K562 (cell line): Measurements from ENCODE around the gene TLX2. TPM values are rescaled to one million over a fixed set of nuclear protein-coding genes. Genes with fewer than 3 reads are reported as not detected.

Experiments
- BRD4 ChIP-seq: fragments of 200-600 bp; sonication (generic); IDR thresholded peaks from 2 replicates; pipeline ENCODE4 v1.6.1; 2017; ENCODE audit warnings: inconsistent platforms
- BRF1 ChIP-seq: IDR thresholded peaks from 3 replicates; pipeline ENCODE4 v1.6.1; 2011; ENCODE audit warnings: borderline replicate concordance, mild to moderate bottlenecking; ENCODE audit not compliant: insufficient read length; ENCODE audit errors: extremely low read depth
- DLX4 ChIP-seq: fragments of 250-450 bp; sonication (Bioruptor Pico); IDR thresholded peaks from 2 replicates; pipeline ENCODE4 v1.6.1; 2021; ENCODE audit warnings: mild to moderate bottlenecking
- E2F6 ChIP-seq, 2 experiments: IDR thresholded peaks; 2 replicates each; pipeline ENCODE4 v1.6.1; 2011; ENCODE audit warnings: borderline replicate concordance in 1 of 2, control low read depth in 1 of 2, low read depth in 1 of 2, low read length in 1 of 2, mild to moderate bottlenecking in 1 of 2, mixed read lengths in 1 of 2, moderate library complexity in 1 of 2; ENCODE audit not compliant: insufficient read depth in 1 of 2, insufficient read length in 1 of 2, poor library complexity in 1 of 2, severe bottlenecking in 1 of 2; ENCODE audit errors: extremely low read depth in 1 of 2
- E4F1 ChIP-seq: fragments of 250-450 bp; sonication (Bioruptor Pico); IDR thresholded peaks from 2 replicates; pipeline ENCODE4 v1.5.0; 2021; ENCODE audit warnings: mild to moderate bottlenecking, borderline replicate concordance
- ERF ChIP-seq: fragments of 450-650 bp; formaldehyde crosslinking; IDR thresholded peaks from 2 replicates; pipeline ENCODE4 v1.4.0; 2020; ENCODE audit warnings: mild to moderate bottlenecking, mixed read lengths
- FOS ChIP-seq: IDR thresholded peaks from 3 replicates; pipeline ENCODE4 v1.6.1; 2011; ENCODE audit not compliant: insufficient read length; ENCODE audit errors: extremely low read depth
- FOXK1 ChIP-seq: sonication (generic); formaldehyde crosslinking; IDR thresholded peaks from 2 replicates; pipeline ENCODE4 v1.8.0; 2022; ENCODE audit warnings: missing genetic modification reagents, mild to moderate bottlenecking, borderline replicate concordance
- FOXM1 ChIP-seq, 2 experiments: fragments of 450-650 bp in 1 of 2; sonication (generic) in 1 of 2; formaldehyde crosslinking in 1 of 2; IDR thresholded peaks; 2 replicates each; pipeline versions ENCODE4 v1.6.1 to v1.9.0; 2017 to 2022; ENCODE audit warnings: low read depth in 2 of 2, mild to moderate bottlenecking in 2 of 2, missing genetic modification reagents in 1 of 2, moderate library complexity in 1 of 2
- GATAD2A ChIP-seq: fragments of 450-650 bp; IDR thresholded peaks from 2 replicates; pipeline ENCODE4 v1.6.1; 2017
- HNRNPK ChIP-seq: fragments of 200-400 bp; formaldehyde crosslinking; IDR thresholded peaks from one replicate; pipeline ENCODE4 v1.6.1; 2018; ENCODE audit warnings: mild to moderate bottlenecking, low read depth, low read length; ENCODE audit not compliant: poor library complexity, severe bottlenecking
- HOXB6 ChIP-seq: fragments of 250-450 bp; sonication (Bioruptor Pico); IDR thresholded peaks from 2 replicates; pipeline ENCODE4 v1.5.1; 2022; ENCODE audit warnings: mild to moderate bottlenecking, borderline replicate concordance
- NCOA4 ChIP-seq: fragments of 450-650 bp; IDR thresholded peaks from 2 replicates; pipeline ENCODE4 v1.6.1; 2018; ENCODE audit warnings: mild to moderate bottlenecking; ENCODE audit not compliant: partially characterized antibody
- PCBP1 ChIP-seq: fragments of 200-400 bp; formaldehyde crosslinking; IDR thresholded peaks from 2 replicates; pipeline ENCODE4 v1.6.1; 2018; ENCODE audit warnings: mild to moderate bottlenecking, low read depth, low read length; ENCODE audit not compliant: poor library complexity, severe bottlenecking
- SRF ChIP-seq, 2 experiments: fragments of 250-450, 450-650 bp in 1 of 2; sonication (Bioruptor Pico) in 1 of 2; sonication (generic) in 1 of 2; formaldehyde crosslinking; IDR thresholded peaks; 2 replicates each; pipeline versions ENCODE4 v1.5.0 to v1.5.1; 2020 to 2022; ENCODE audit warnings: mild to moderate bottlenecking in 1 of 2, missing genetic modification reagents in 1 of 2
- SRSF7 ChIP-seq: fragments of 200-400 bp; formaldehyde crosslinking; optimal IDR thresholded peaks from 2 replicates; pipeline ENCODE3; 2017; ENCODE audit warnings: mild to moderate bottlenecking, low read depth, low read length
- TGIF2 ChIP-seq: sonication (generic); formaldehyde crosslinking; IDR thresholded peaks from 2 replicates; pipeline ENCODE4 v1.8.1; 2022; ENCODE audit warnings: mild to moderate bottlenecking, missing genetic modification reagents, moderate library complexity
- XRCC4 ChIP-seq: IDR thresholded peaks from one replicate; pipeline ENCODE4 v1.6.1; 2011; ENCODE audit not compliant: insufficient read depth, insufficient read length; ENCODE audit errors: extremely low read depth
- ZBTB2 ChIP-seq: fragments of 450-650 bp; IDR thresholded peaks from 2 replicates; pipeline ENCODE4 v1.6.1; 2016; ENCODE audit warnings: antibody characterized with exemption
- ZNF57 ChIP-seq: fragments of 450-650 bp; formaldehyde crosslinking; IDR thresholded peaks from 2 replicates; pipeline ENCODE4 v1.4.0; 2020; ENCODE audit warnings: mild to moderate bottlenecking, moderate library complexity
- ZNF785 ChIP-seq: fragments of 250-450 bp; sonication (Bioruptor Pico); IDR thresholded peaks from 2 replicates; pipeline ENCODE4 v1.4.0; 2020; ENCODE audit warnings: mild to moderate bottlenecking
- ZNF830 ChIP-seq: fragments of 250-450 bp; sonication (Bioruptor Pico); IDR thresholded peaks from 2 replicates; pipeline ENCODE4 v1.5.0; 2021; ENCODE audit warnings: mild to moderate bottlenecking
- polyA plus RNA-seq, 8 experiments: library from polyadenylated mRNA; depleted of rRNA in 4 of 8; stranded (reverse) in 5 of 8; unstranded in 3 of 8; fragments of >200 nt; fragmentation: Nextera tagmentation in 2 of 8; fragmentation: Illumina TruSeq in 1 of 8; extraction: Ambion mirVana in 2 of 8; extraction: Trizol in 1 of 8; gene quantifications; 2 replicates each; pipeline versions ENCODE4 v1.2.1 to v1.2.3, GENCODE V29; 2011 to 2014; ENCODE audit warnings: inconsistent platforms in 1 of 8, missing spikeins in 1 of 8
- total RNA-seq, 7 experiments: library from RNA; depleted of rRNA in 6 of 7; stranded (reverse); fragments of >200 nt in 6 of 7; fragmentation: Illumina TruSeq in 2 of 7; extraction: Trizol in 2 of 7; gene quantifications; 2 replicates each; pipeline versions ENCODE4 v1.2.1 to v1.2.3, GENCODE V29; 2011 to 2021; ENCODE audit warnings: low replicate concordance in 1 of 7

TLX2 gene
- total and polyA plus RNA-seq, 9 of the 15 experiments (the other 6 are each of a cell fraction or from before 2014, with no cell fraction given): not detected

GRCh38 chr2:74502720-74503505, 11.3 kb upstream of the TLX2 start (continued):
- TF ChIP-seq ZBTB2 (no peak), HNRNPK (no peak), PCBP1 (peak; percentile 45), SRSF7 (no peak), FOXM1 (IDR thresholded peaks at IDR 0.05; ENCODE audit: low read depth) (no peak), FOXM1 (CRISPR knock-in tag; IDR thresholded peaks at IDR 0.05; ENCODE audit: low read depth) (no peak), SRF (CRISPR knock-in tag; IDR thresholded peaks at IDR 0.05) (0 out of 4 replicates have a peak, but pooled peaks of 1 of the 2 experiments have one; percentile 39), E2F6 (IDR thresholded peaks at IDR 0.05; ENCODE audit: borderline replicate concordance in 1 of 2, extremely low read depth in 1 of 2, insufficient read depth in 1 of 2, insufficient read length in 1 of 2, low read depth in 1 of 2, low read length in 1 of 2, poor library complexity in 1 of 2, severe bottlenecking in 1 of 2) (peak; percentile 58 to 79), TGIF2 (CRISPR knock-in tag) (peak; percentile 47; the same call in 1 of the 2 replicates), GATAD2A (no peak; the same call in 1 of the 2 replicates), FOXK1 (CRISPR knock-in tag) (no peak), DLX4 (CRISPR knock-in tag) (no peak), BRF1 (no peak), BRD4 (no peak), ZNF57 (CRISPR knock-in tag) (no peak), FOS (peak; percentile 44), XRCC4 (no peak), ERF (CRISPR knock-in tag) (no peak), HOXB6 (CRISPR knock-in tag) (no peak), ZNF785 (CRISPR knock-in tag) (no peak), E4F1 (no peak), ZNF830 (CRISPR knock-in tag) (no peak), NCOA4 (no peak)
